GM19395 (cell line): ENCODE measurements around the gene SULT1C4.

ENCODE experiments used
- ATAC-seq: cut with Tn5 transposase; IDR thresholded peaks from one replicate; pipeline ENCODE4 v1.9.1; 2021; ENCODE audit warnings: mild to moderate bottlenecking, moderate library complexity; ENCODE audit not compliant: unreplicated experiment

Gene SULT1C4

DNA sequence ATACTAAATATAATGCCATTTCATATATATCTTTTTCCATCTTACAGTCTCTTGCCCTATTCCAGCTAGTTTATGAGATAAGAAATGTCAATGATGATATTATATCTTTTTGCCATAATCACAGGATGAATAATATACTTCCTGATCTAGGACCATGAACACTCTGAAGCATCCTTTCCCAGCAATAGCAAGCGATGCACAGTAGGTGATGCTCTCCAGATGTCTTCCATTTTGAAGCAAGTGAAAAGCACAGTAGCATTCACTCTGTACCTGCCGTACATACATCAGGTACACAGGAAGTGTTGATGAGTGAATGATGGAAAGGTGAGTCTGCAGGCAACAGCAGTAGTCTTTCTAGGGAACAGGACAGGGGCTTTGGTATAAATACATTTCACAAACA, 8.6 kb upstream of the SULT1C4 start:
- no peak for ATAC-seq

- no peak for ATAC-seq
Measured at GRCh38 chr2:108370080-108370479, 7.7 kb upstream of the SULT1C4 start.

- ATAC-seq, result no peak
Measured at GRCh38 chr2:108376774-108377173, 980 bp upstream of the SULT1C4 start.

- no peak for ATAC-seq
Measured at GRCh38 chr2:108377401-108377800, 353 bp upstream of the SULT1C4 start.

GRCh38 chr2:108378851-108379250, 1.1 kb downstream of the SULT1C4 start:
- ATAC-seq, result no peak

- ATAC-seq, result no peak
Measured at GRCh38 chr2:108382196-108382595, 4.4 kb downstream of the SULT1C4 start.

GRCh38 chr2:108383146-108383830, 5.5 kb downstream of the SULT1C4 start:
- no peak for ATAC-seq

GRCh38 chr2:108384662-108385393, 7.1 kb downstream of the SULT1C4 start:
- ATAC-seq, result no peak

DNA sequence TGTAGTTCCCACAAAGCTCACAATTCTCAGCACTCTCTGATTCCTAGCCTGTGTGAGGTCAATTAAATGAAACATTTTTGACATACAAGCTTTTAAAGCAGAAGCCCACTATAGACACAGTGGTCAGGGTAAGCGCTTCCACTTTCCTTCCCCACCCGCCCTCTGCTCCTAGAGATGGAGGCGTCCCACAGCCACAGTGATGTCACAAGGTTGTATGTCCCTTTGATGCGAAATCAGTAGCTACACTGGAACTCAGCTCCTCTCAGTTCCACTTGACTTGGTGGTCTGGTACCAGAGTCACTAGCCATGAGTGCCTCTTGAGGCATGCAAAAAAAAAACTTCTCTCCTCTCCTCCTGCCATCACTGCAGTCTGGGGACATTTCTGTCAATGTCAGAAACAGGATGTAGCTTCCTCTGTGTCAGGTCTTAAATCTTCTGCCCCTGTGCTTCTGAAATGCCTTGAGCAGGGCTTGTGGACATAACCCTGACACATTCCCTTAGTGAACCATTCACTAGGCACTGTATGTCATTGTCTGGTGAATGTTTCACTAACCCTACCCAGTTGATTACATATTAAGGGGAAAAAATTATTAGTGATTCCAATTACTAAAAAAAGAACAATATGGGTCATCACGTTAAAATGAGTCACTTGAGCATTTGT, 7.8 kb downstream of the SULT1C4 start:
- peak; percentile 84 for ATAC-seq

DNA sequence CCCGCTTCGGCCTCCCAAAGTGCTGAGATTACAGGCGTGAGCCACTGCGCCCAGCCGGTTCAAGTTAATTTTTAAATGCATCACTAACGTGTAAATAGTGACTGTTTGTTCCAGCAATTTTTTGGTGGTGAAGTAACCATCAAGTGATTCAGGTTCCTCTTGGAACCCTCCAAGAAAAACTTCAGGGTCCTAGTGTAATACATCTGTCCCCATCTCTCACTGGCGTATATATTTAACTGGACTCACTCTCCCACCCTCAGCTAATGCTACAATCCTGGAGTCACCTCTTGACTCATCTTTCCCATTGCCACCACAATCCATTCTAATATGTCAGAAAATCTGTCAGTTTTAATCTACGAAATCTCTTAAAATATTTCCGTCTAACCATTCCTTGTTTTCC, 10.3 kb downstream of the SULT1C4 start:
- ATAC-seq, result no peak

- ATAC-seq, result no peak
Measured at GRCh38 chr2:108390340-108390739, 12.6 kb downstream of the SULT1C4 start.

- no peak for ATAC-seq
Measured at GRCh38 chr2:108392029-108392428, 14.3 kb downstream of the SULT1C4 start.

DNA sequence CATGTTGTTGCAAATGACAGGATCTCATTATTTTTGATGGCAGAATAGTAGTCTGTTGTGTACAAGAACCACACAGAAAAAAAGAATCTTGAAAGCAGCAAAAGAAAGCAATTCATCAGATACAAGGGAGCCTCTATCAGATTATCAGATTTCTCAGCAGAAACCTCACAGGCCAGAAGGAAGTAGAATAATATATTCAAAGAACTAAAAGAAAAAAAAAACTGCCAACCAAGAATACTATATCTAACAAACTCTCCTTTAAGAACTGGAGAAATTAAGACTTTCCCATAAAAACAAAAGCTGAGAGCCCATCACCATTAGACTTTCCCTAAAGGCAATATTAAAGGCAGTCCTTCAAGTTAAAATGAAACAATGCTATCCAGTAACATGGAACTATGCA, 15.4 kb downstream of the SULT1C4 start:
- no peak for ATAC-seq

DNA sequence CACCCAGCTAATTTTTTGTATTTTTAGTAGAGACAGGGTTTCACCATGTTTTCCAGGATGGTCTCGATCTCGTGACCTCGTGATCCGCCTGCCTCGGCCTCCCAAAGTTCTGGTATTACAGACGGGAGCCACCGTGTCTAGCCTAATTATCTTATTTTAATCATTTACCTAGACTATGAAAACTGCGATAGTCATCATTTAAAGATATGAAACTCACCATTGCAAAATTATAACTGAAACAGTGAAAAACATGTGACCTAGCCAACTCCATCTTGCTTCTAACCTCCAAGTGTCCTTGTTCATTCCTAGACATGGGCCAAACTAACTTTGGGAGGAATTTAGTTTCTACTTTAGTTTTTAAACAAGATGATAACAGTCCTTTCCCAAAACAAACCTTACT, 17.4 kb downstream of the SULT1C4 start:
- ATAC-seq, result no peak

DNA sequence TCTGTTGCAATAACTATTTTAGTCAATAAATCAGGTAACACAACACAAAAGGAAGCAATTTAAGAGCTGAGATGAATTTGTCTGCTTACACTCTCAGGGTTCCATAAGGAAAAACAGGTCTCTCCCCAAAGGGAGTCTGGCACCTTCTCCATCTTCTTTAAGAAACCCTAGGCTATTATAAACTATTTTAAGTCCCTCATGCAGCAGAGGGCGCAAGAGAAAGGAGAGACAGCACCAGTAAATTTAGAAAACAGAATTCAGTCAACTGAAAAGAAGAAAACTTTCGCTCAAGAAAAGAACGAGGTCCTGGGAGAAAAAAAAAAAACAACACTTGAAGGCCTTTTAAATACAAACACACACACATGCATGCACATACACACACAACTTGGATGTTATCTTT, 19.1 kb downstream of the SULT1C4 start:
- ATAC-seq, result no peak

GRCh38 chr2:108399479-108399878, 21.7 kb downstream of the SULT1C4 start:
- no peak for ATAC-seq

DNA sequence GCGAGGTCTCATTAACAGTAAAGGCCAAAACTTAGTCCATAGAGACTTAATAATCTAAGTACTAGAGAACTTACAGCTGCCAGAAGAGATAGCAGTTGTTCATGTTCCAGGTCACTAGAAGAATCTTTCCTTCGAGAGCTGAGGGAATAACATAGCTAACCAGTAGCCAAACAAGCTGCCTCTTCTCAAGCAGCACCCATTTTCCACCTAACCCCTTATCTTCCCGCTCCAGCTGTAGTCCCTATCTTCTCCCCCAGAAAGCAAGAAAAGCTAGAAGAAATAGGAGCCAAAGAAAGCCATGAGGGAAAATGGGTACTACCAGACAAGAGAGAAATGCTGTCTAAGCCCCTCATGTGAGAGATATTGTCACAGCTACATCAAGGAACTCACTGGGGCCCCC, 24.0 kb downstream of the SULT1C4 start:
- ATAC-seq, result no peak

DNA sequence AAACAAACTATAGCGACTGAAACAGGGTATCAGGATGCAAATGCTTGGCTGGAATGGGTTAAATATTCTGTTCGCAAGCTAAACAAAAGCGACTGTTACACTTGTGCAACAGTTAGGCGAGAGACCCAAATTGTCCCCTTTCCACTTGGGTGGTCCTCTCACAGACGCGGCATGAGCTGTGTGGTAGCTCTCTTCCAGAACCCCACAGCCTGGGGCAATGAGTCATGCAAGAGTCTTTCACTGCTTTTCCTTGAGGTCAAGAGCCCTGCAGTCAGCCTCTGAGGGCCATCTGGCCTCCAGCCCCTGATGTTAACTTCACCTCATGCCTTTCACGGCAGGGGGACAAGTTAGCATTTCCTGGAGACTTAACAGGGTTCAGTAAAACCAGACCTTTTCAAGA, 25.7 kb downstream of the SULT1C4 start:
- no peak for ATAC-seq

- no peak for ATAC-seq
Measured at GRCh38 chr2:108404784-108405397, 27.1 kb downstream of the SULT1C4 start.

- no peak for ATAC-seq
Measured at GRCh38 chr2:108407864-108408729, 30.3 kb downstream of the SULT1C4 start.

DNA sequence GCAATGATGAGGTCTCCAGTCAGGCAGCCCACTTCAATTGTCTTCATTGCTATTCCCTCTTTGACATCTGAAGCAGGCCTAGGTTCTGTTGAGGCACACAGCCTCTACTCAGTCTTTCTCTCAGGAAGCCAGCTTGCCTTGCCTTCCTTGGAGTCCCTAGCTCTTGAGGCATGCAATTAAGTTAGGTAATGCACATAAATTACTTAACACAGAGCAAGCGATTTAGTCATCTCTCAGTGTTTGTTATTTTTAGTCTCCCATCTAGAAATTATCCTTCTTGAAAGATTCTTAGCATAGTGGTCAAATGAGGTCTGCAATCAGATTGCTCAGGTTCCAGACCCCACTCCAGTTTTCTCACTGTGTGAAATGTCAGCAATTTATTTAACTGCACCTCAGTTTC, 32.0 kb downstream of the SULT1C4 start:
- ATAC-seq, result no peak
